ENCODE results near the gene MRPL30.

DNA sequence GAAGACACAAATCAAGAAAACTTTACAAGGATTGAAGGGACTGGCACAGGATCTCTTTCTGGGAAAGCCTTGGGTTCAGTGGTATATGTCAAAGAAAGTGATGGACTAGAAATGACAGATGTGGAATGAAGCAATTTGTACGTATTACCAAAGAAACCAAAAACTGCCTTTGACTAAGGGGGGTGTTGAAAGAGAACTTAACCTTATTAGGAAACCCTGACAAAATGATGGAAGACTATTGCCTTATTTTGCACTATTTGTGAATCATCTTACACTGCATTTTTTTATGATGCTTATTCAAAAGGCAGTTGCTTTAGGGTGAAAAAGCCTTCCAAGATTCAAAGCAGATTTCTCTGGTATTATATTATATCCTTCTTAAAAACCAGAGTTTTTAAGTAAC, 30.3 kb upstream of the MRPL30 start:
- TF ChIP-seq CTCF (IDR thresholded peaks at IDR 0.05 in 8 of 11, conservative IDR thresholded peaks at IDR 0.05 in 3 of 11) (no peak), POLR2AphosphoS5 (IDR thresholded peaks at IDR 0.05) (no peak)
